Liver (tissue), 9 donors: Measurements from ENCODE around the gene CPNE5. TPM values are rescaled to one million over a fixed set of nuclear protein-coding genes. Genes with fewer than 3 reads are reported as not detected.

Source experiments
- DNase-seq: peaks from one replicate; pipeline ENCODE4 v3.0.0-alpha.2; 2017; ENCODE audit warnings: low spot score
- H3K27ac ChIP-seq, 2 donors: one replicate each; pipeline ENCODE4 v1.7.0; 2013; ENCODE audit warnings: inconsistent platforms in 2 of 2, low read length in 2 of 2, control low read depth in 1 of 2, low read depth in 1 of 2, mild to moderate bottlenecking in 1 of 2
- H3K27me3 ChIP-seq, 4 donors: one replicate each; pipeline versions ENCODE4 v1.6.1 to v1.7.0; 2013; ENCODE audit warnings: low read length in 3 of 4, inconsistent platforms in 1 of 4, mild to moderate bottlenecking in 1 of 4, moderate library complexity in 1 of 4; ENCODE audit not compliant: control insufficient read depth in 4 of 4, insufficient read depth in 4 of 4
- H3K36me3 ChIP-seq, 4 donors: one replicate each; pipeline versions ENCODE4 v1.6.1 to v1.7.0; 2013; ENCODE audit warnings: low read length in 3 of 4, mild to moderate bottlenecking in 3 of 4, low read depth in 1 of 4, moderate library complexity in 1 of 4; ENCODE audit not compliant: control insufficient read depth in 4 of 4, insufficient read depth in 3 of 4
- H3K4me1 ChIP-seq, 4 donors: one replicate each; pipeline versions ENCODE4 v1.6.1 to v1.7.0; 2013; ENCODE audit warnings: low read length in 3 of 4, mild to moderate bottlenecking in 3 of 4, moderate library complexity in 1 of 4; ENCODE audit not compliant: control insufficient read depth in 4 of 4, insufficient read depth in 4 of 4
- H3K4me3 ChIP-seq, 3 donors: one replicate each; pipeline versions ENCODE4 v1.6.1 to v1.7.0; 2013; ENCODE audit warnings: low read length in 3 of 3, control low read depth in 1 of 3, low read depth in 1 of 3, mild to moderate bottlenecking in 1 of 3
- H3K9ac ChIP-seq, 2 donors: one replicate each; pipeline ENCODE4 v1.7.0; 2013; ENCODE audit warnings: low read length in 2 of 2, mild to moderate bottlenecking in 2 of 2, moderate library complexity in 2 of 2, control low read depth in 1 of 2, low read depth in 1 of 2
- H3K9me3 ChIP-seq, 4 donors: one replicate each; pipeline versions ENCODE4 v1.6.1 to v1.7.0; 2013; ENCODE audit warnings: low read length in 3 of 4; ENCODE audit not compliant: control insufficient read depth in 4 of 4
- EGR1 ChIP-seq, 2 donors: IDR thresholded peaks; 2 replicates each; pipeline ENCODE4 v1.6.1; 2016 to 2018; ENCODE audit warnings: antibody characterized with exemption in 2 of 2, low read depth in 2 of 2
- FOXA1 ChIP-seq: IDR thresholded peaks from 2 replicates; pipeline ENCODE4 v1.6.1; 2016; ENCODE audit warnings: antibody characterized with exemption
- FOXA2 ChIP-seq: IDR thresholded peaks from 2 replicates; pipeline ENCODE4 v1.6.1; 2016; ENCODE audit warnings: antibody characterized with exemption
- GABPA ChIP-seq, 2 donors: IDR thresholded peaks in 1 of 2; conservative IDR thresholded peaks in 1 of 2; 2 replicates each; pipeline ENCODE4 v1.6.1; 2016; ENCODE audit warnings: antibody characterized with exemption in 2 of 2, mild to moderate bottlenecking in 1 of 2, moderate library complexity in 1 of 2
- HNF4A ChIP-seq, 2 donors: conservative IDR thresholded peaks; 2 replicates each; pipeline ENCODE4 v1.6.1; 2016; ENCODE audit warnings: antibody characterized with exemption in 2 of 2, mild to moderate bottlenecking in 2 of 2
- HNF4G ChIP-seq: IDR thresholded peaks from 2 replicates; pipeline ENCODE4 v1.6.1; 2016; ENCODE audit warnings: antibody characterized with exemption
- JUND ChIP-seq, 2 donors: IDR thresholded peaks; 2 replicates each; pipeline ENCODE4 v1.6.1; 2016; ENCODE audit warnings: antibody characterized with exemption in 2 of 2
- NR2F2 ChIP-seq: IDR thresholded peaks from 2 replicates; pipeline ENCODE4 v1.6.1; 2016; ENCODE audit warnings: antibody characterized with exemption
- RAD21 ChIP-seq, 2 donors: IDR thresholded peaks; 2 replicates each; pipeline ENCODE4 v1.6.1; 2016; ENCODE audit warnings: antibody characterized with exemption in 2 of 2, mild to moderate bottlenecking in 2 of 2
- SP1 ChIP-seq: IDR thresholded peaks from 2 replicates; pipeline ENCODE4 v1.6.1; 2018; ENCODE audit warnings: antibody characterized with exemption, mild to moderate bottlenecking
- TAF1 ChIP-seq: conservative IDR thresholded peaks from 2 replicates; pipeline ENCODE4 v1.6.1; 2016; ENCODE audit warnings: antibody characterized with exemption, mild to moderate bottlenecking
- YY1 ChIP-seq: IDR thresholded peaks from 2 replicates; pipeline ENCODE4 v1.6.1; 2016; ENCODE audit warnings: antibody characterized with exemption, mild to moderate bottlenecking
- WGBS: extraction: QIAGEN DNeasy Blood & Tissue Kit; methylation state at CpG from one replicate; pipeline ENCODE4 v1.1.7; 2013; 5-methylcytosine and 5-hydroxymethylcytosine counted together
- polyA plus RNA-seq, 2 donors: library from polyadenylated mRNA; stranded (reverse) in 1 of 2; unstranded in 1 of 2; fragments of 200-250 nt in 1 of 2; fragments of >200 nt in 1 of 2; fragmentation: Nextera tagmentation in 1 of 2; extraction: Ambion mirVana in 1 of 2; gene quantifications; one replicate each; pipeline versions ENCODE4 v1.2.1 to v1.2.3, GENCODE V29; 2013 to 2015
- total RNA-seq, 2 donors: library from RNA; depleted of rRNA; stranded (reverse); fragments of >200 nt; gene quantifications; one replicate each; pipeline ENCODE4 v1.2.3, GENCODE V29; 2014
- TF ChIP-seq, protein P1 (sequence below): fragments of 150-350 bp; IDR thresholded peaks from 2 replicates; pipeline ENCODE4 v1.5.1; 2017; ENCODE audit warnings: improper control_type of control experiment, low read depth, low read length; ENCODE audit not compliant: missing input control
- TF ChIP-seq, protein P2 (sequence below): IDR thresholded peaks from 2 replicates; pipeline ENCODE4 v1.6.1; 2016; ENCODE audit warnings: antibody characterized with exemption, mild to moderate bottlenecking
- TF ChIP-seq, protein P3 (sequence below): IDR thresholded peaks from 2 replicates; pipeline ENCODE4 v1.6.1; 2016; ENCODE audit warnings: antibody characterized with exemption
- TF ChIP-seq, protein P4 (sequence below): IDR thresholded peaks from 2 replicates; pipeline ENCODE4 v1.6.1; 2016; ENCODE audit warnings: antibody characterized with exemption
- TF ChIP-seq, protein P5 (sequence below): IDR thresholded peaks from 2 replicates; pipeline ENCODE4 v1.6.1; 2016; ENCODE audit warnings: antibody characterized with exemption
- donor health status: healthy.
- donor health status: healthy.
- donor health status: healthy.
- donor health status: healthy.
- donor health status: healthy.

Gene CPNE5
- total and polyA plus RNA-seq, 4 donors, result 0.24 to 1.1 (median 0.44) TPM

DNA sequence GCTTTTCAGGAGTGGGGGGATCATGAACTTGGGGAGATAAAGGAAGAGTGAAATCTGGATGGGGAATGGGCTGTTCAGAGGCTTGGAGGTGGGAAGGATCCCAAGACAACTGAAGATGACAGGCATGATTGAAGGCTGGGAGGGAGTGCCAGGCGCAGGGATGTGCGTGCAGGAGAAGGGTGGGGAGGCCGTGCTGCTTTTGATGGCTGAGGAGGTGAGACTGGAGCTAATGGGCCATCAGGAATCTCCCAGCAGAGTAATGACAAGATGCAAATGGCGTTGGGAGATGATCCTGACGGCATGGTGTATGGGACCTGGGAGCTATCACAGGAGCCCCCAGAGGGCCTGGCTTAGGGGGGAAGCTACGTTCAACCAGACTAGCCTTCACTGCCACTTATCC lies 1.6 kb downstream of the CPNE5 start:
- no peaks in the 10 kb centered on the region for H3K36me3 ChIP-seq
- H3K9ac ChIP-seq, result no peak overlapping the region
- peaks cover 0 to 6% (median 2%) of the 10 kb centered on the region in 4 donors for H3K27me3 ChIP-seq
- DNase-seq, result no peak
- TF ChIP-seq TAF1 (no peak), YY1 (no peak), HNF4A (conservative IDR thresholded peaks at IDR 0.05) (no peak), GABPA (IDR thresholded peaks at IDR 0.05 in 1 of 2, conservative IDR thresholded peaks at IDR 0.05 in 1 of 2) (no peak), FOXA1 (no peak), EGR1 (IDR thresholded peaks at IDR 0.05; ENCODE audit: low read depth in 2 of 2) (no peak), HNF4G (no peak), SP1 (no peak)
- TF ChIP-seq, protein P1, sequence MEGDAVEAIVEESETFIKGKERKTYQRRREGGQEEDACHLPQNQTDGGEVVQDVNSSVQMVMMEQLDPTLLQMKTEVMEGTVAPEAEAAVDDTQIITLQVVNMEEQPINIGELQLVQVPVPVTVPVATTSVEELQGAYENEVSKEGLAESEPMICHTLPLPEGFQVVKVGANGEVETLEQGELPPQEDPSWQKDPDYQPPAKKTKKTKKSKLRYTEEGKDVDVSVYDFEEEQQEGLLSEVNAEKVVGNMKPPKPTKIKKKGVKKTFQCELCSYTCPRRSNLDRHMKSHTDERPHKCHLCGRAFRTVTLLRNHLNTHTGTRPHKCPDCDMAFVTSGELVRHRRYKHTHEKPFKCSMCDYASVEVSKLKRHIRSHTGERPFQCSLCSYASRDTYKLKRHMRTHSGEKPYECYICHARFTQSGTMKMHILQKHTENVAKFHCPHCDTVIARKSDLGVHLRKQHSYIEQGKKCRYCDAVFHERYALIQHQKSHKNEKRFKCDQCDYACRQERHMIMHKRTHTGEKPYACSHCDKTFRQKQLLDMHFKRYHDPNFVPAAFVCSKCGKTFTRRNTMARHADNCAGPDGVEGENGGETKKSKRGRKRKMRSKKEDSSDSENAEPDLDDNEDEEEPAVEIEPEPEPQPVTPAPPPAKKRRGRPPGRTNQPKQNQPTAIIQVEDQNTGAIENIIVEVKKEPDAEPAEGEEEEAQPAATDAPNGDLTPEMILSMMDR, result no peak
- TF ChIP-seq, protein P2, sequence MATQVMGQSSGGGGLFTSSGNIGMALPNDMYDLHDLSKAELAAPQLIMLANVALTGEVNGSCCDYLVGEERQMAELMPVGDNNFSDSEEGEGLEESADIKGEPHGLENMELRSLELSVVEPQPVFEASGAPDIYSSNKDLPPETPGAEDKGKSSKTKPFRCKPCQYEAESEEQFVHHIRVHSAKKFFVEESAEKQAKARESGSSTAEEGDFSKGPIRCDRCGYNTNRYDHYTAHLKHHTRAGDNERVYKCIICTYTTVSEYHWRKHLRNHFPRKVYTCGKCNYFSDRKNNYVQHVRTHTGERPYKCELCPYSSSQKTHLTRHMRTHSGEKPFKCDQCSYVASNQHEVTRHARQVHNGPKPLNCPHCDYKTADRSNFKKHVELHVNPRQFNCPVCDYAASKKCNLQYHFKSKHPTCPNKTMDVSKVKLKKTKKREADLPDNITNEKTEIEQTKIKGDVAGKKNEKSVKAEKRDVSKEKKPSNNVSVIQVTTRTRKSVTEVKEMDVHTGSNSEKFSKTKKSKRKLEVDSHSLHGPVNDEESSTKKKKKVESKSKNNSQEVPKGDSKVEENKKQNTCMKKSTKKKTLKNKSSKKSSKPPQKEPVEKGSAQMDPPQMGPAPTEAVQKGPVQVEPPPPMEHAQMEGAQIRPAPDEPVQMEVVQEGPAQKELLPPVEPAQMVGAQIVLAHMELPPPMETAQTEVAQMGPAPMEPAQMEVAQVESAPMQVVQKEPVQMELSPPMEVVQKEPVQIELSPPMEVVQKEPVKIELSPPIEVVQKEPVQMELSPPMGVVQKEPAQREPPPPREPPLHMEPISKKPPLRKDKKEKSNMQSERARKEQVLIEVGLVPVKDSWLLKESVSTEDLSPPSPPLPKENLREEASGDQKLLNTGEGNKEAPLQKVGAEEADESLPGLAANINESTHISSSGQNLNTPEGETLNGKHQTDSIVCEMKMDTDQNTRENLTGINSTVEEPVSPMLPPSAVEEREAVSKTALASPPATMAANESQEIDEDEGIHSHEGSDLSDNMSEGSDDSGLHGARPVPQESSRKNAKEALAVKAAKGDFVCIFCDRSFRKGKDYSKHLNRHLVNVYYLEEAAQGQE, result no peak
- no peaks in the 10 kb centered on the region for H3K9me3 ChIP-seq
- WGBS, result 97% methylated on average over 6 of the region's 6 CpGs
- H3K4me1 ChIP-seq, result peaks cover 6 to 19% (median 11%) of the 10 kb centered on the region in 4 donors
- no peak overlapping the region for H3K27ac ChIP-seq
- H3K4me3 ChIP-seq, result no peak overlapping the region

DNA sequence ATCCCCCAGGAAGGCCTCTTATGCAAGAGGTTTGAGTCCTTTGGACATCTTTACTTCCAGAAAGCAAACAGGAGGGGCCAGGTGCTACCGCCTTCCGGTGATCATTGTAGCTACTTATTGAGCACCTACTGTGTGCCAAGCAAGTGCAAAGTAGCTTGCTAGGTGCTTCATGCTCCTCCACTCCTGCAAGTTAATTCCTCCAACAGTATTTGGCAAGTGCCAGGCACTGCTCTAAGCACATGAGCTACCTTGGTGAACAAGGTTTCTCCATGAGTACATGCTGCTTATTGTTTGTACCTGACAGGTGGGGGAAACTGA lies 2.3 kb downstream of the CPNE5 start:
- Histone ChIP-seq H3K9ac (no peak overlapping the region), H3K27ac (no peak overlapping the region), H3K4me3 (no peak overlapping the region), H3K27me3 (peaks cover 0 to 6% (median 2%) of the 10 kb centered on the region in 4 donors), H3K9me3 (no peaks in the 10 kb centered on the region), H3K36me3 (no peaks in the 10 kb centered on the region), H3K4me1 (peaks cover 6 to 19% (median 11%) of the 10 kb centered on the region in 4 donors)
- TF ChIP-seq, protein P3, sequence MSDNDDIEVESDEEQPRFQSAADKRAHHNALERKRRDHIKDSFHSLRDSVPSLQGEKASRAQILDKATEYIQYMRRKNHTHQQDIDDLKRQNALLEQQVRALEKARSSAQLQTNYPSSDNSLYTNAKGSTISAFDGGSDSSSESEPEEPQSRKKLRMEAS, result no peak
- TF ChIP-seq, protein P1, result no peak
- TF ChIP-seq, protein P4, sequence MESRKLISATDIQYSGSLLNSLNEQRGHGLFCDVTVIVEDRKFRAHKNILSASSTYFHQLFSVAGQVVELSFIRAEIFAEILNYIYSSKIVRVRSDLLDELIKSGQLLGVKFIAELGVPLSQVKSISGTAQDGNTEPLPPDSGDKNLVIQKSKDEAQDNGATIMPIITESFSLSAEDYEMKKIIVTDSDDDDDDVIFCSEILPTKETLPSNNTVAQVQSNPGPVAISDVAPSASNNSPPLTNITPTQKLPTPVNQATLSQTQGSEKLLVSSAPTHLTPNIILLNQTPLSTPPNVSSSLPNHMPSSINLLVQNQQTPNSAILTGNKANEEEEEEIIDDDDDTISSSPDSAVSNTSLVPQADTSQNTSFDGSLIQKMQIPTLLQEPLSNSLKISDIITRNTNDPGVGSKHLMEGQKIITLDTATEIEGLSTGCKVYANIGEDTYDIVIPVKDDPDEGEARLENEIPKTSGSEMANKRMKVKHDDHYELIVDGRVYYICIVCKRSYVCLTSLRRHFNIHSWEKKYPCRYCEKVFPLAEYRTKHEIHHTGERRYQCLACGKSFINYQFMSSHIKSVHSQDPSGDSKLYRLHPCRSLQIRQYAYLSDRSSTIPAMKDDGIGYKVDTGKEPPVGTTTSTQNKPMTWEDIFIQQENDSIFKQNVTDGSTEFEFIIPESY, result no peak
- TF ChIP-seq RAD21 (IDR thresholded peaks at IDR 0.05) (no peak), HNF4A (conservative IDR thresholded peaks at IDR 0.05) (no peak), SP1 (no peak), FOXA2 (no peak), FOXA1 (no peak), GABPA (IDR thresholded peaks at IDR 0.05 in 1 of 2, conservative IDR thresholded peaks at IDR 0.05 in 1 of 2) (no peak), NR2F2 (no peak), YY1 (no peak), HNF4G (no peak), JUND (IDR thresholded peaks at IDR 0.05) (no peak)
- TF ChIP-seq, protein P2, result no peak
- TF ChIP-seq, protein P5, sequence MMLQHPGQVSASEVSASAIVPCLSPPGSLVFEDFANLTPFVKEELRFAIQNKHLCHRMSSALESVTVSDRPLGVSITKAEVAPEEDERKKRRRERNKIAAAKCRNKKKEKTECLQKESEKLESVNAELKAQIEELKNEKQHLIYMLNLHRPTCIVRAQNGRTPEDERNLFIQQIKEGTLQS, result no peak
- WGBS, result 79% methylated on average over 2 of the region's 2 CpGs
- DNase-seq, result no peak
